ENCODE results near the gene BUB1. TPM values are rescaled to one million over a fixed set of nuclear protein-coding genes. Genes with fewer than 3 reads are reported as not detected.
A peak's percentile ranks its signal among the peaks of the same experiment; 100 is the strongest.

The BUB1 gene
- total and polyA plus RNA-seq, 9 of the 15 experiments (the other 6 are each of a cell fraction or from before 2014, with no cell fraction given) = 73.4 to 247 (median 118) TPM

DNA sequence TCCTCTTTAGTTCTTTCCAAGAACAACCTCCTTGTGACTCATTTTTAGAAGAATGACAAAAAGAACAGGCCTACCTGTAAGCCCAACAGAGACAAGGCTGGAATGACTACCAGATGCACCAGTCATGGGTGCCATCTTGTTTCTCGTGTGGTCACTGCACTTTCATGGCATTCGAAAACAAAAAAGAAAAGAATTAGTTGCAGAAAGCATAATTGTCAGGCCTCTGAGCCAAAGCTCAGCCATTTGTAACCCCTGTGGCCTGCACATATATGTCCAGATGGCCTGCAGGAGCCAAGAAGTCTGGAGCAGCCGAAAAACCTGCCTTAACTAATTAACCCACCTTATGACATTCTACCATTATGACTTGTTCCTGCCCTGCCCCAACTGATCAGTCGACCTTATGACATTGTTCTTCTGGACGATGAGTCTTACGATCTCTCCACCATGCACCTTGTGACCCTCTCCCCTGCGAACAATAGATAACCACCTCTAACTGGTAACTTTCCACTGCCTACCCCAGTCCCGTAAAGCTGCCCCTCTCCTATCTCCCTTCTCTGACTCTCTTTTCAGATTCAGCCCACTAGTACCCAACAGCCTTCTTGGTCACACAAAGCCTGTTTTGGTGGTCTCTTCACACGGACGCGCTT lies 13.9 kb upstream of the BUB1 start (continued):
- no peak for TF ChIP-seq ZNF717 (CRISPR knock-in tag; IDR thresholded peaks at IDR 0.05)
- TF ChIP-seq CHD7 (IDR thresholded peaks at IDR 0.05; ENCODE audit: low read depth, low read length) = no peak
- TF ChIP-seq MTA2 (IDR thresholded peaks at IDR 0.05; ENCODE audit: low read depth) = peak; percentile 71
- TF ChIP-seq KDM4B (IDR thresholded peaks at IDR 0.05; ENCODE audit: borderline replicate concordance in 2 of 2, low read depth in 1 of 2) = no peak
- TF ChIP-seq FOXK1 (CRISPR knock-in tag; IDR thresholded peaks at IDR 0.05; ENCODE audit: borderline replicate concordance) = no peak
- TF ChIP-seq NR1H2 (CRISPR knock-in tag; IDR thresholded peaks at IDR 0.05) = no peak
- TF ChIP-seq CHD2 (IDR thresholded peaks at IDR 0.05; ENCODE audit: low read depth, low read length) = no peak
- TF ChIP-seq SOX6 (IDR thresholded peaks at IDR 0.05) = peak; percentile 71
- no peak for TF ChIP-seq ESRRA (IDR thresholded peaks at IDR 0.05; ENCODE audit: borderline replicate concordance, low read depth)
- no peak for TF ChIP-seq DLX4 (CRISPR knock-in tag; IDR thresholded peaks at IDR 0.05)
- TF ChIP-seq, protein P1, sequence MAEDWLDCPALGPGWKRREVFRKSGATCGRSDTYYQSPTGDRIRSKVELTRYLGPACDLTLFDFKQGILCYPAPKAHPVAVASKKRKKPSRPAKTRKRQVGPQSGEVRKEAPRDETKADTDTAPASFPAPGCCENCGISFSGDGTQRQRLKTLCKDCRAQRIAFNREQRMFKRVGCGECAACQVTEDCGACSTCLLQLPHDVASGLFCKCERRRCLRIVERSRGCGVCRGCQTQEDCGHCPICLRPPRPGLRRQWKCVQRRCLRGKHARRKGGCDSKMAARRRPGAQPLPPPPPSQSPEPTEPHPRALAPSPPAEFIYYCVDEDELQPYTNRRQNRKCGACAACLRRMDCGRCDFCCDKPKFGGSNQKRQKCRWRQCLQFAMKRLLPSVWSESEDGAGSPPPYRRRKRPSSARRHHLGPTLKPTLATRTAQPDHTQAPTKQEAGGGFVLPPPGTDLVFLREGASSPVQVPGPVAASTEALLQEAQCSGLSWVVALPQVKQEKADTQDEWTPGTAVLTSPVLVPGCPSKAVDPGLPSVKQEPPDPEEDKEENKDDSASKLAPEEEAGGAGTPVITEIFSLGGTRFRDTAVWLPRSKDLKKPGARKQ (CRISPR knock-in tag; IDR thresholded peaks at IDR 0.05) = no peak
- no peak for TF ChIP-seq MNT (conservative IDR thresholded peaks at IDR 0.05)

Measured in K562 (cell line).